ENCODE results near the gene FZD2.

The FZD2 gene

DNA sequence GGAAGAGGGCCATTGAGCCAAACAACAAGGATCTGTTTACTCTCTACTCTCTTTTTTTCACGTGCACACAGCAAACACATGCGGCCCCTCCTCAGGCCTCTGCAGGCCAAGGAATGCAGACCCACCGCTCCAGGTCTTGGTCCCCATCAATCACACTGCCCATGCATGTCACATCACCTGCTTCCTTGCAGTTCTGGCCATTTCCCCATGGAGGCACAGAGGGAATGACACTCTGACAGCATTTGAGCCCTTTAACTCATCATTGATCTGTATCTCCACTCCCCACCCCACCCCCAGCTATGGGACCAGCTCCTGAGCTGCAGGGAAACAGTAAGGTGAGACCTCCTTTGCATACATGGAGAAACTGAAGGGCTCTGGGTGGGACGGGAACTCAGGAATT lies 53.0 kb downstream of the FZD2 start:
- H3K27ac ChIP-seq (ENCODE audit: low read length), result no peak overlapping the region
- no peaks in the 10 kb centered on the region; the same call in 1 of the 2 replicates for H3K27me3 ChIP-seq (replicated peaks; ENCODE audit: insufficient read depth, low read length)
- no peaks in the 10 kb centered on the region for H3K9me3 ChIP-seq (replicated peaks; ENCODE audit: insufficient read depth, low read length)
- no peaks in the 10 kb centered on the region for H3K4me1 ChIP-seq (ENCODE audit: low read length)
- no peaks in the 10 kb centered on the region for H3K9me2 ChIP-seq (replicated peaks; ENCODE audit: insufficient read depth, low read length)
- DNase-seq, result no peak
- no peaks in the 10 kb centered on the region for H3K79me2 ChIP-seq (ENCODE audit: low read length)
- H3K9ac ChIP-seq (ENCODE audit: low read length), result no peak overlapping the region
- H2AFZ ChIP-seq (ENCODE audit: low read length), result no peak overlapping the region
- no peaks in the 10 kb centered on the region for H3F3A ChIP-seq (ENCODE audit: insufficient read depth, low read length)
- H3K36me3 ChIP-seq (replicated peaks; ENCODE audit: insufficient read depth, low read length), result no peaks in the 10 kb centered on the region
- no peaks in the 10 kb centered on the region for H4K20me1 ChIP-seq (ENCODE audit: insufficient read depth, low read length)
- no peak overlapping the region for H3K4me3 ChIP-seq (ENCODE audit: low read length)
- TF ChIP-seq, protein P1, sequence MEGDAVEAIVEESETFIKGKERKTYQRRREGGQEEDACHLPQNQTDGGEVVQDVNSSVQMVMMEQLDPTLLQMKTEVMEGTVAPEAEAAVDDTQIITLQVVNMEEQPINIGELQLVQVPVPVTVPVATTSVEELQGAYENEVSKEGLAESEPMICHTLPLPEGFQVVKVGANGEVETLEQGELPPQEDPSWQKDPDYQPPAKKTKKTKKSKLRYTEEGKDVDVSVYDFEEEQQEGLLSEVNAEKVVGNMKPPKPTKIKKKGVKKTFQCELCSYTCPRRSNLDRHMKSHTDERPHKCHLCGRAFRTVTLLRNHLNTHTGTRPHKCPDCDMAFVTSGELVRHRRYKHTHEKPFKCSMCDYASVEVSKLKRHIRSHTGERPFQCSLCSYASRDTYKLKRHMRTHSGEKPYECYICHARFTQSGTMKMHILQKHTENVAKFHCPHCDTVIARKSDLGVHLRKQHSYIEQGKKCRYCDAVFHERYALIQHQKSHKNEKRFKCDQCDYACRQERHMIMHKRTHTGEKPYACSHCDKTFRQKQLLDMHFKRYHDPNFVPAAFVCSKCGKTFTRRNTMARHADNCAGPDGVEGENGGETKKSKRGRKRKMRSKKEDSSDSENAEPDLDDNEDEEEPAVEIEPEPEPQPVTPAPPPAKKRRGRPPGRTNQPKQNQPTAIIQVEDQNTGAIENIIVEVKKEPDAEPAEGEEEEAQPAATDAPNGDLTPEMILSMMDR (IDR thresholded peaks at IDR 0.05; ENCODE audit: low read length), result no peak
- no peak for TF ChIP-seq EZH2phosphoT487 (IDR thresholded peaks at IDR 0.05; ENCODE audit: low read length)
- no peak for TF ChIP-seq EZH2 (optimal IDR thresholded peaks at IDR 0.05; ENCODE audit: low read depth, low read length)
- H3K4me2 ChIP-seq (ENCODE audit: low read depth, low read length), result no peak overlapping the region
